A549 treated with Hydrocortisone at 1 μM for 4 hours (cell line): ENCODE measurements around the gene FAM229B. TPM values are rescaled to one million over a fixed set of nuclear protein-coding genes. Genes with fewer than 3 reads are reported as not detected.

Source experiments
- total RNA-seq: library from RNA; stranded (reverse); fragments of 200-300 nt; extraction: Qiagen RNA extraction; gene quantifications from 5 replicates; pipeline ENCODE4 v1.2.3, GENCODE V29; 2022

The FAM229B gene
- 4.0 to 11.1 TPM (median 9.4 TPM) in 5 replicates for total RNA-seq

GRCh38 chr6:112087136-112087911, at the start of gene FAM229B, which contains the start of gene TUBE1:
FAM229B (plus strand) TSS chr6:112087591; CDS start chr6:112099284, 11,693 bp downstream.
TUBE1 (minus strand) TSS chr6:112087482; CDS start chr6:112087434, 48 bp downstream.

GRCh38 chr6:112054001-112054400, 33.4 kb upstream of the FAM229B start, which contains the start of gene CCN6:
CCN6 (plus strand) TSS chr6:112054104; CDS start chr6:112054358, 254 bp downstream.

Other genes starting within 250 kb of the FAM229B start
- gene FYN, start 214.1 kb upstream of the FAM229B start, total RNA-seq = 3.1 to 8.8 TPM (median 5.1 TPM) in 5 replicates
- gene CCN6, start 33.5 kb upstream of the FAM229B start, total RNA-seq = not detected in 5 replicates
- 5.6 to 7.3 TPM (median 6.9 TPM) in 5 replicates for gene TUBE1, start 109 bp upstream of the FAM229B start, total RNA-seq
- 1.1 to 1.5 TPM (median 1.3 TPM) in 5 replicates for gene LAMA4, start 167.0 kb downstream of the FAM229B start, total RNA-seq